Astrocyte (in vitro differentiated cells and primary cell): ENCODE measurements around the gene NRSN2. TPM values are rescaled to one million over a fixed set of nuclear protein-coding genes. Genes with fewer than 3 reads are reported as not detected.

Experiments
- DNase-seq: peaks from one replicate; pipeline ENCODE4 v3.0.0-alpha.2; 2010; ENCODE audit warnings: low read depth
- FAIRE-seq: peaks from 2 replicates; lab custom pipeline; 2011; peaks lifted over from hg19 to GRCh38; lab: Jason Lieb, UNC
- H2AFZ ChIP-seq: 2 replicates; pipeline ENCODE4 v1.6.0; 2012; ENCODE audit warnings: low read depth, low read length, inconsistent platforms
- H3K27ac ChIP-seq: 2 replicates; pipeline ENCODE4 v1.5.1; 2011; ENCODE audit warnings: low read depth, low read length, inconsistent platforms
- H3K27me3 ChIP-seq: 2 replicates; pipeline ENCODE4 v1.6.0; 2011; ENCODE audit warnings: low read length, inconsistent platforms; ENCODE audit not compliant: insufficient read depth
- H3K36me3 ChIP-seq: 2 replicates; pipeline ENCODE4 v1.5.1; 2011; ENCODE audit warnings: low read length, inconsistent platforms; ENCODE audit not compliant: insufficient read depth
- H3K4me1 ChIP-seq: 2 replicates; pipeline ENCODE4 v1.5.1; 2011; ENCODE audit warnings: low read length, inconsistent platforms; ENCODE audit not compliant: insufficient read depth
- H3K4me2 ChIP-seq: 2 replicates; pipeline ENCODE4 v1.6.0; 2012; ENCODE audit warnings: low read length, inconsistent platforms
- H3K4me3 ChIP-seq: 2 replicates; pipeline ENCODE4 v1.5.1; 2011; ENCODE audit warnings: low read depth, mild to moderate bottlenecking, low read length, inconsistent platforms; ENCODE audit not compliant: insufficient read depth
- H3K79me2 ChIP-seq: 2 replicates; pipeline ENCODE4 v1.6.0; 2012; ENCODE audit warnings: mild to moderate bottlenecking, low read length, inconsistent platforms; ENCODE audit not compliant: insufficient read depth
- H3K9ac ChIP-seq: 2 replicates; pipeline ENCODE4 v1.6.0; 2012; ENCODE audit warnings: mild to moderate bottlenecking, low read length, inconsistent platforms
- H3K9me3 ChIP-seq: 2 replicates; pipeline ENCODE4 v1.5.1; 2012; ENCODE audit warnings: low read depth, mild to moderate bottlenecking, low read length, inconsistent platforms; ENCODE audit not compliant: insufficient read depth
- H4K20me1 ChIP-seq: 2 replicates; pipeline ENCODE4 v1.6.0; 2012; ENCODE audit warnings: low read length, inconsistent platforms; ENCODE audit not compliant: insufficient read depth
- H3K27ac Mint-ChIP-seq: one replicate; pipeline ENCODE4 v1.8.0; 2021; ENCODE audit warnings: mild to moderate bottlenecking, mixed read lengths; ENCODE audit not compliant: unreplicated experiment
- H3K27me3 Mint-ChIP-seq: one replicate; pipeline ENCODE4 v1.8.0; 2021; ENCODE audit warnings: low read depth, mixed read lengths; ENCODE audit not compliant: unreplicated experiment
- H3K36me3 Mint-ChIP-seq: one replicate; pipeline ENCODE4 v1.8.0; 2021; ENCODE audit warnings: low read depth, mixed read lengths; ENCODE audit not compliant: unreplicated experiment
- H3K4me1 Mint-ChIP-seq: one replicate; pipeline ENCODE4 v1.8.0; 2021; ENCODE audit warnings: low read depth, mixed read lengths; ENCODE audit not compliant: unreplicated experiment
- H3K4me3 Mint-ChIP-seq: one replicate; pipeline ENCODE4 v1.8.0; 2021; ENCODE audit warnings: mild to moderate bottlenecking, moderate library complexity, mixed read lengths; ENCODE audit not compliant: unreplicated experiment
- H3K9me3 Mint-ChIP-seq: one replicate; pipeline ENCODE4 v1.8.0; 2021; ENCODE audit warnings: mild to moderate bottlenecking, mixed read lengths; ENCODE audit not compliant: unreplicated experiment
- CTCF ChIP-seq: IDR thresholded peaks from 2 replicates; pipeline ENCODE4 v1.5.1; 2011; ENCODE audit warnings: low read depth, mild to moderate bottlenecking, inconsistent platforms, low read length, moderate library complexity; ENCODE audit not compliant: insufficient read depth
- EZH2 ChIP-seq: IDR thresholded peaks from 2 replicates; pipeline ENCODE4 v1.6.1; 2012; ENCODE audit warnings: mild to moderate bottlenecking, low read length, inconsistent platforms; ENCODE audit not compliant: insufficient read depth
- total RNA-seq: library from RNA; stranded (reverse); gene quantifications from 2 replicates; pipeline ENCODE4 v1.2.1, GENCODE V29; 2021

NRSN2 gene
- total RNA-seq, 1 donor from 2014 or later = 57.8 TPM

- TF ChIP-seq CTCF (no peak), EZH2 (no peak)
- no peaks in the 10 kb centered on the region for H3K27me3 Mint-ChIP-seq
- Histone ChIP-seq H3K9ac (no peak overlapping the region), H4K20me1 (no peaks in the 10 kb centered on the region), H3K36me3 (no peaks in the 10 kb centered on the region), H3K9me3 (no peaks in the 10 kb centered on the region), H3K27me3 (no peaks in the 10 kb centered on the region), H2AFZ (no peak overlapping the region), H3K4me2 (no peak overlapping the region), H3K79me2 (no peaks in the 10 kb centered on the region), H3K4me1 (peaks cover 3% of the 10 kb centered on the region), H3K27ac (no peak overlapping the region), H3K4me3 (no peak overlapping the region)
- peaks cover 14% of the 10 kb centered on the region for H3K4me1 Mint-ChIP-seq
- H3K4me3 Mint-ChIP-seq = peak overlapping the region; percentile 18
- H3K9me3 Mint-ChIP-seq = no peaks in the 10 kb centered on the region
- DNase-seq (peak; percentile 36), FAIRE-seq (no peak)
- peak overlapping the region; percentile 99 for H3K27ac Mint-ChIP-seq
- H3K36me3 Mint-ChIP-seq = peaks cover 17% of the 10 kb centered on the region
Measured at GRCh38 chr20:401682-402495, 55.0 kb downstream of the NRSN2 start.

- H3K27ac ChIP-seq = no peak overlapping the region
- Mint-ChIP-seq H3K4me3 (no peak overlapping the region), H3K4me1 (peaks cover 18% of the 10 kb centered on the region), H3K9me3 (no peaks in the 10 kb centered on the region), H3K27ac (peak overlapping the region; percentile 93), H3K27me3 (no peaks in the 10 kb centered on the region), H3K36me3 (peaks cover 13% of the 10 kb centered on the region)
- H3K9me3 ChIP-seq = no peaks in the 10 kb centered on the region
- H3K4me2 ChIP-seq = no peak overlapping the region
- no peak for DNase-seq
- no peak overlapping the region for H2AFZ ChIP-seq
- H3K4me3 ChIP-seq = no peak overlapping the region
- no peaks in the 10 kb centered on the region for H3K79me2 ChIP-seq
- H3K9ac ChIP-seq = no peak overlapping the region
- H3K36me3 ChIP-seq = no peaks in the 10 kb centered on the region
- no peaks in the 10 kb centered on the region for H4K20me1 ChIP-seq
- H3K27me3 ChIP-seq = no peaks in the 10 kb centered on the region
- peaks cover 8% of the 10 kb centered on the region for H3K4me1 ChIP-seq
- no peak for FAIRE-seq
- TF ChIP-seq CTCF = no peak
- TF ChIP-seq EZH2 = no peak
Measured at GRCh38 chr20:402496-402885, 55.6 kb downstream of the NRSN2 start.
